GM21529 (cell line): ENCODE data around the gene ZNF578.
"Not testable (repeated sequence)": the region's sequence is repeated elsewhere in the genome, so short reads cannot be mapped to it uniquely, and the experiment has no call there.

Experiments
- ATAC-seq: cut with Tn5 transposase; IDR thresholded peaks from one replicate; pipeline ENCODE4 v1.9.1; 2021; ENCODE audit not compliant: unreplicated experiment

ZNF578 gene

DNA sequence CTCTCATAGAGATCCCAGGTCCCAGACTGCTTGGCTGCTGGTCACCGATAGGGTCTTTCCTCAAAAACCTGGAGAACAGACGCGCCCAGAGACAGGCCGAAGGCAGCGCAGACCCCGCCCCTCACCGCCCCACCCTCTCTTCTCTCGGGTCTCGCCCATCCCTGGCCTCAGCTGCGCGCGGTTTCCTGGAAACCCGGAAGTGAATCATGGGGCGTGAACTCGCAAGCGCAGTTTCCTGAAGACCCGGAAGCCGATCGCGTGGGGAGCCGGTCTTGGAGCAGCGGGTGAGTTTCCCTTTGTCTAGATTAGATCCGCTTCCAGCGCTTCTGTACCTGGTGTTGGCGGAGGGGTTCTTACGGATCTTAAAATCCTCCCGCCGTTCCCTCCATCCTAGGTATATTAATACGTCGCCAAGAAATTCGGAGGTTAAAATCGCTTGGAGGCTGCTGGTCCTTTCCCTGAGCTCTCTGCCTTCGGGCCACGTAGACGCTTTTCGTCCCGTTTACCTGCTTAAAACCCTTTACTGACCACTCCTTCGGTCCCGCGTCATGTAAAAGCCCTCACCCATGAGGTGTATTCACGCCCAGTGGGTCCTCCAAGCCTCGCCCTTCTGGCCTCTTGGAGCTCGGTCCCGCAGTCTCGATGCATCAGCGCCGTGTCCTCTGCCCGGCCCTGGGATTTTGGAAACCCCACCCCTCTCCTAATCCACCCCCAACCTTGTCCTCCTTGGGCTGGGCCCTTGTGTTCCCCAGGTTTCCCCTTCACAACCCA lies at the start of gene ZNF578:
Gene ZNF578, plus strand, starts transcription at position 230 of the 771 bp plus-strand sequence. CDS start 48,293 bp downstream, outside the sequence.
- ATAC-seq = no peak

DNA sequence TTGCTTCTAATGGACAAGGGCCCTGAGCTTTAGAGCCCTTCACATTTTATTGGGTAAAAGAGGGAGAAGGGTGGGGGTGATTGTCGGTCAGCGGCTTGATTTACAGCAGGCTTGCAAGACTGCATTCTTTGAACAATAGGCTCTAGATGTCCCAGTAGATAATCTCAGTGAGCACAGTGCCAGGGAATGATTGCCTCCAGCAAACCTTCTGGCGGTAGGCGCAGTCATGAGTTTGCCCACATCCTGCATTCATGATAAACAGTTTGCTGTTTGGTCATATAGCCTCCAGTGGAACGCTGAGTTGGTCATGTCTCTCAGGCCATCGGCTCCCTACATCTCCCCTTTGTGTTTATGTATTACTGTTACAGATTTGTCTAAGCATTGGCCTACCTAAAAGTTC lies 43.1 kb upstream of the ZNF578 start:
- ATAC-seq = no peak

DNA sequence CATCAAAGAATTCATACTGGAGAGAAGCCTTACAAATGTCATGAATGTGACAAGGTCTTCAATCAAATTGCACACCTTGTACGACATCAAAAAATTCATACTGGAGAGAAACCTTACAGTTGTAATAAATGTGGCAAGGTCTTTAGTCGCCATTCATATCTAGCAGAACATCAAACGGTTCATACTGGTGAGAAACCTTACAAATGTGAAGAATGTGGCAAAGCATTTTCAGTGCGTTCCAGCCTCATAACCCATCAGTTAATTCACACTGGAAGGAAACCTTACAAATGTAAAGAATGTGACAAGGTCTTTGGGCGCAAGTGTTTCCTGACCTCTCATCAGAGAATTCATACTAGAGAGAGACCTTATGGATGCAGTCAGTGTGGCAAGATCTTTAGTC lies 37.6 kb upstream of the ZNF578 start:
- ATAC-seq = no peak

DNA sequence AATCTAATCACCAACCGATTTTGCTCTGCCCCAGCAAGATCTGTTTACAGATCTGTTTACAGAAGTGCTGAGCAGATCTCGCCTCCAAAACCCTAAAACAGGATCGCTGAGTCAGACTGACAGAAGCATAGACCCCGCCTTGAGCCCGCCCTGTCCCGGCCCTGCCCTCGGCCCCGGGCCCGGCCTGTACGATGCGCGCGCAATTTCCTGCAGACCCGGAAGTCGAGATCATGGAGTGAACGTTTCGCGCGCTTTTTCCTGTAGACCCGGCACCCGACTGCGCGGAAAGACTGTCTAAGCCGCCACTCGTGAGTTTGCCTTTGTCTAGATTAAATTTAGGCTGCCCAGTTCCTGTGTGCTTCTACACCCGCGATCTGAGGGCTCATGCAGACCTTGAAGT lies 24.4 kb upstream of the ZNF578 start, which contains the start of gene ZNF534:
Gene ZNF534, plus strand, starts transcription at position 212 of the 400 bp plus-strand sequence. CDS start 2,327 bp downstream, outside the sequence.
- ATAC-seq = no peak

DNA sequence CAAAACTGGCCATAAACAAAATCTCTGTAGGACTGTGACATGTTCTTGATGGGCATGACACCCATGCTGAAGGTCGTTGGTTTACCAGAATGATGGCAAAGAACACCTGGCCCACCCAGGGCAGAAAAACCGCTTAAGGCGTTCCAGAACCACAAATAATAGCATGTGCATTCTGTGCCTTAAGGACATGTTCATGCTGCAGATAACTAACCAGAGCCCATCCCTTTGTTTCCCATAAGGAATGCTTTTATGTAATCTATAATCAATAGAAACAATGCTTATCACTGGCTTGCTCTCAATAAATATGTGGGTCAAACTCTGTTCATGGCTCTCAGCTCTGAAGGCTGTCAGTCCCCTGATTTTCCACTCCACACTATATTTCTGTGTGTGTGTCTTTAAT lies 11.2 kb upstream of the ZNF578 start:
- no peak for ATAC-seq

DNA sequence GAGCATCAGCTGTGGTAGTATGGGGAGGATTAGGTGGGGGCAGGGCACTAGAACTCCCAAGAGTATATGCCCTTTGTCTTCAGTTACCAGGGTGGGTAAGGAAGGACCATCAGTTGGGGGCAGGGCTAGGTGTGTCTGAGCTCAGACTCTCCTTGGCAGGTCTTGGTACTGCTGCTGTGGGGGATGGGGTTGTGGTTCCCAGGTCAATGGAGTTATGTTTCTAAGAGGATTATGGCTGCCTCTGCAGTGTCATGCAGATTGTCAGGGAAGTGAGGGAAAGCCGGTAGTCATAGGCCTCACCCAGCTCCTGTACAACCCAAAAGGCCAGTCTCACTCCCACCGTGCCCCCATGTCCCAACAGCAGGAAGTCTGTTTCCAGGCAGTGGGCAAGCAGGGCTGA lies 8.8 kb upstream of the ZNF578 start:
- no peak for ATAC-seq

DNA sequence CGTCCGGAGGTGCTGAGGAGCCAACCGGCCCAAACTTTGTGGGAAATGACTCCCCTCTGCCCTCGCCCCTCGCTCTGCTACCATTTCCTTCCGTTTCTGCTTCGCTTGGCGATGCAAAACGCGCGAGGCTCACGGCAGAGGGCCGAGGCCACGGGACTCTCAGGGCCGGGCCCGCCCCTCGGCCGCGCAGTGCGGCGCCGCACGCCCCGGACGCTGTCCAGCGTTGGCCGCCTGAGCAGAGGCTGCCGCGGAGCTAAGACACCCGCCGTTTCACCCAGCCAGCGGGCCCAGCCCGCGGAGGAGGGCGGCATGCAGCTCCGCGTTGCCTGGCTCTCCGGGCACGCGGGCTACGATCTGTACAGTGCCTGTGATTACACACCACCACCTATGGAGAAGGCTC lies 2.1 kb upstream of the ZNF578 start:
- no peak for ATAC-seq

DNA sequence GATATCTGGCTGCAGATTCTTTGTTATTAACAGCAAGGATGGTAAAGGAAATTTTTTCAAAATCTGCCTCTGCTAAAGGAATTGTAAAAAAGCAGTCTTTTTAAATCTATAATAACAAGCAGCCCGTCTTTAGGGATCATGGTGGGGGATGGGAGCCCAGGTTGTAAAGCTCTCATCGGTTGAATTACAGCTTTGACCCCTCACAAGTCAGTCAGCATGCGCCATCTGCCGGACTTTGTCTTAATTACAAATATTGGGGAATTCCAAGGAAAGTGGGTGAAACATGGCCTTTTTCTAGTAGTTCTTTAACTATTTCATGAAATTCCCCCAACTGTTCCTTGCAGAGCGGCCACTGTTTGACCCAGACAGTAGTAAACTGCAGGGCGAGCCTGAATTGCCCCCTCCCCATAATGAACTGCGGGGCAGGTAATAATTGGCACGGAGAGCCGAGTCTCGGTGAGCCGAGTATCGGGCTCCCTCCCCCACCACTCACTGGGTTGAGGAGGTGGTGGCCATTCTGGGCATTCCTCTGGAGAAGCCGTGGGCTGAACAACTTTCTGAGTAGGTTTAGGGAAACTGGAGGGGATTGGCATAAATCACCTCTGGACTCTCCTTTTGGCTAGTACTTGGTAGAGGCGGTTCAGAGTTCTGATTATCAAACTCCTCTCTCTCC lies 11.6 kb downstream of the ZNF578 start:
- no peak for ATAC-seq

DNA sequence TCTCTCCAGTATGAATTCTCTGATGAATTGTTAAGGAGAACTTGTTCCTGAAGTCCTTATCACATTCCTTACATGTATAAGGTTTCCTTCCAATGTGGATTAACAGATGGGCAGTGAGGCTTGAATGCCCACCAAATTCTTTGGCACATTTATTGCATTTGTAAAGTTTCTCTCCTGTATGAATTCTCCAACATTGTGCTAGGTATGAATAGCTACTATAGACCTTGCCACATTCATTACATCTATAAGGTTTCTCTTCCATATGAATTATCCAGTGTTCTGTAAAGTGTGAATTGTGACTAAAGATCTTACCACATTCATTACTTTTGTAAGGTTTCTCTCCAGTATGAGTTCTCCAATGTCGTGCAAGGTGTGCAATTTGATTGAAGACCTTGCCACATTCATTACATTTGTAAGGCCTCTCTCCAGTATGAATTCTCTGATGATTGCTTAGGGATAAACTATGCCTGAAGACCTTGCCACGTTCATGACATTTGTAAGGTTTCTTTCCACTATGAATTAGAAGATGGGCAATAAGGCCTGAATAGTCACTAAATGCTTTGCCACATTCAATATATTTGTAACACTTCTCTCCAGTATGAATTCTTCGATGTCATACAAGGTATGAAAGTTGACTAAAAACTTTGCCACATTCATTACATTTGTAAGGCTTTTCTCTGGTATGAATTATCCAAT lies 20.4 kb downstream of the ZNF578 start:
- ATAC-seq = no peak

DNA sequence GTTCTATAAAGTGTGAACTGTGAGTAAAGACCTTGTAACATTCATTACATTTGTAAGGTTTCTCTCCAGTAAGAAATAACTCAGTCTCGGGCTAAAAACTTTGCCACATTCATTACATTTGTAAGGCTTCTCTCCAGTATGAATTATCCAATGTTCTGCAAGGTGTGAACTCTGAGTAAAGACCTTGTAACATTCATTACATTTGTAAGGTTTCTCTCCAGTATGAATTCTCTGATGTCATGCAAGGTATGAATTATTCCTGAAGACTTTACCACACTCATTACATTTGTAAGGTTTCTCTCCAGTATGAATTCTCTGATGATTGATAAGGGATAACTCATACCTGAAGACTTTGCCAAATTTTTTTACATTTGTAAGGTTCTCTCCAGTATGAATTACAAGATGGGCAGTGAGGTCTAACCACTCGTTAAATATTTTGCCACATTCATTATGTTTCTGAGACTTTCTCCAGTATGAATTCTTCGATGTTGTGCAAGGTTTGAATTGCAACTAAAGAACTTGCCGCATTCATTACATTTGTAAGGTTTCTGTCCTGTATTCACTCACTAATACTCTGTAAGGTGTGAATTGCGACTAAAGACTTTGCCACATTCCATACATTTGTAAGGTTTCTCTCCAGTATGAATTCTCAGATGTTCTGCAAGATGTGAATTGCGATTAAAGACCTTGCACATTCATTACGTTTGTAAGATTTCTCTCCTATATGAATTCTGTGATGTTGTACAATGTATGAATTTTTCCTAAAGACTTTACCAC lies 21.2 kb downstream of the ZNF578 start:
- no peak for ATAC-seq

DNA sequence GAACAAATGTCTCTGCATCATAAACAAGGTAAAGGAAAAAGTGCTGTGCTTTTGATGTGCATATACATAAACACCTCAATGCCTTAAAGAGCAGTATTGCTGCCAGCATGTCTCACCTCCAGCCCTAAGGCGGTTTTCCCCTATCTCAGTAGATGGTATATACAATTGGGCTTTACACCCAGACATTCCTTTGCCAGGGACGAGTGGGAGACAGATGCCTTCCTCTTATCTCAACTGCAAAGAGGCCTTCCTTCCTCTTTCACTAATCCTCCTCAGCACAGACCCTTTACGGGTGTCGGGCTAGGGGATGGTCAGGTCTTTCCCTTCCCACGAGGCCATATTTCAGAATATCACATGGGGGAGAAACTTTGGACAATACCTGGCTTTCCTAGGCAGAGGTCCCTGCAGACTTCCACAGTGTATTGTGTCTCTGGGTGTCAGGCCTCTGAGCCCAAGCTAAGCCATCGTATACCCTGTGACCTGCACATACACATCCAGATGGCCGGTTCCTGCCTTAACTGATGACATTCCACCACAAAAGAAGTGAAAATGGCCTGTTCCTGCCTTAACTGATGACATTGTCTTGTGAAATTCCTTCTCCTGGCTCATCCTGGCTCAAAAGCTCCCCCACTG lies 30.9 kb downstream of the ZNF578 start:
- ATAC-seq = not testable (repeated sequence)

DNA sequence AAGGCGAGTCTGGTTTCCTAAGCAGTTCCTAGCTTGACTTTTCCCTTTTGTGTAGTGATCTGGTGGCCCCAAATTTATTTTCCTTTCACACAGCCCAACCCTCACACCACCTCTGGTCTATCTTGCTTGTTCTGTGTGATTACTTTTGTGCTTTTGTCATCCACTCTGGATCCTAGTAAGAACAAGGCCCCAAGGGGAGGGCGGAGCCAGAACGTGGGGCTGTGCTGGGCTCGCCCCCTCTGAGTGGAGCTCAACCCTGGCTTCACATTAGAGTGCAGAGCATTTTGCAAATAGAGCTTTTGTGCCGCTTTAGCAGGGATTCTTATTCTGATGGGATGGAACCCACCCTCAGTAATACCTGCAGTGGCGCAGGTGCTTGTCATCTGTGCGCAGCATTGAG lies 31.7 kb downstream of the ZNF578 start:
- not testable (repeated sequence) for ATAC-seq

DNA sequence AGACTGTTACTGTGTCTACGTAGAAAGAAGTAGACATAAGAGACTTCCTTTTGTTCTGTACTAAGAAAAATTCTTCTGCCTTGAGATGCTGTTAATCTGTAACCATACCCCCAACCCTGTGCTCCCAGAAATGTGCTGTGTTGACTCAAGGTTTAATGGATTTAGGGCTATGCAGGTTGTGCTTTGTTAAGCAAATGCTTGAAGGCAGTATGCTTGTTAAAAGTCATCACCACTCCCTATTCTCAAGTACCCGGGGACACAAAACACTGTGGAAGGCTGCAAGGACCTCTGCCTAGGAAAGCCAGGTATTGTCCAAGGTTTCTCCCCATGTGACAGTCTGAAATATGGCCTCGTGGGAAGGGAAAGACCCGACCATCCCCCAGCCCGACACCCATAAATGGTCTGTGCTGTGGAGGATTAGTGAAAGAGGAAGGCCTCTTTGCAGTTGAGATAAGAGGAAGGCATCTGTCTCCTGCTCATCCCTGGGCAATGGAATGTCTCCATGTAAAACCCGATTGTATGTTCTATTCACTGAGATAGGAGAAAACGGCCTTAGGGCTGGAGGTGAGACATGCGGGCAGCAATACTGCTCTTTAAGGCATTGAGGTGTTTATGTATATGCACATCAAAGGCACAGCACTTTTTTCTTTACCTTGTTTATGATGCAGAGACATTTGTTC lies 32.3 kb downstream of the ZNF578 start:
- not testable (repeated sequence) for ATAC-seq

DNA sequence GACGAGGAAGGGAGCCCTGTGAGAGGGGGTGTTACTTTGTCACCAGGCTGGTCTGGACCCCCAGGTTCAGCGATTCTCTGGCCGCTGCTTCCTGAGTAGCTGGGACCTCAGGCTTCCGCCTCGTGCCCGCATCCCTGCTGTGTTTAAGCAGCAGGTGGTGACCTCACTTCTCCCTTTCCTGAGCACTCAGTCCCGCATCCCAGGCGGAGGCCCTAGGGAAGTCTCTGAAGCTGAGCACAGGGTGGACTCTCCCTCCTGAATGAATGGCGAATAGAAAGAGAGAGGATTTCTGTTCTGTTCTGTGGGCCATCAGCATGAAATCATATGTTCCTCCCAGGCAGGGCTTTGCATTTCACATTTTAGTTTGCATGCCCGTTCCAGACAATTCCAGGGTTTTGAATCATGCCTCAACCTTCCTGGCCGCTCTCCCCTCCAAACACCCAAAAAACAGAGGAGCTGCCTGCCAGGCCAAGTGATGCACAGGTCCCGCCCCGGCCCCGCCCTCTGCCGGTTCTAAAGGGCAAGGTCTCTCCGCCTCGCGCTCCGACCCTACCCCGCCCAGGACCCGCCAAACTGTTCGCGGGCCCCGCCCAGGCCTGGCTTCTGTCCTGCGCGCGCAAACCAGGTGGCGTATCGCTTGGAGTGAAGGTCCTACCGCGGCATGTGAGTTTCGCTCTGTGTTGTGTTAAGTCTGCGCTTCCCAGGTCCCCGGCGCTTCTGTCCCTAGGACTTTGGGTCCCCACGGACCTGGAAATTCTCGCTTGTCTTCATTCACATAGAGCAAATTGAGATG lies 39.0 kb downstream of the ZNF578 start:
- ATAC-seq = no peak

DNA sequence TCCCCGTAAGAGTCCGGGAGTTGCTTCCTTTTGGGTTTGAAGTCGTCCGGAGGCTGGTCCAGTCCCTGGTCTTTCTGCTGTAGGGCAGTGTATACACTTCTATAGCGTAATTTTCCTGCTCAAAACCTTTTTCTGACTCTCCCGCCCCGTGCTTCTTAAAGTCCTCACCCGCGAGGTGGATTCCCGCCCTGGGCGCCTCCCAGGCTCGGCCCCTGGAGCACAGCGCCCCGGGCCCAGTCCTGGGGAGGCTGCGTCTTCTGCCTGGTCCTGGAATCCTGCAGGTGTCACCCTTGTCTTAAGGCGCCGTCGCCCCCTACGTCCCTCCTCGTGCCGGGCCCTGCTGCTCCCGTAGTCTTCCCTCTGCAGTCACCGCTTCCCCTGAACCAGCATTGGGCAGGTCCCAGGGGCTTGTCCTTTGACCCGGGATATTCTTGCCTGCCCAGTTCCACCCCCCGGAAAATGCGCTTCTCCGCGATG lies 39.7 kb downstream of the ZNF578 start:
- no peak for ATAC-seq

DNA sequence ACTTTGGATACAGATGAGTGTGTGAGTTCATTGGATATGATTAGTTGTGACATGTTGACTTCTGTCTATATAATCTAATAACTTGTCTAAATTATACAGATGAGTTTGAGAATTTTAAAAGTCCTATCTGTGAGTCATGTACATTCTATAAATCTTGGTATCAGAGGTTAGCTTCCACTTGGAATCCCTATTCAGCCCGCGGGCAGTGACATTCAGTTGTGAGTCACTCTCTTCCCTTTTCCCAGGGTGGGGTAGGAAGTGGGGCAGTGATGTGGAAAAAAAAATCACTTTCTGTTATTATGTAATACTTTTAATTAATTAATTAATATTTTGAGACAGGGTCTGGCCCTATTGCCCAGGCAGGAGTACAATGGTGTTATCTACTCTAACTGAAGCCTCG lies 41.2 kb downstream of the ZNF578 start:
- ATAC-seq = no peak

DNA sequence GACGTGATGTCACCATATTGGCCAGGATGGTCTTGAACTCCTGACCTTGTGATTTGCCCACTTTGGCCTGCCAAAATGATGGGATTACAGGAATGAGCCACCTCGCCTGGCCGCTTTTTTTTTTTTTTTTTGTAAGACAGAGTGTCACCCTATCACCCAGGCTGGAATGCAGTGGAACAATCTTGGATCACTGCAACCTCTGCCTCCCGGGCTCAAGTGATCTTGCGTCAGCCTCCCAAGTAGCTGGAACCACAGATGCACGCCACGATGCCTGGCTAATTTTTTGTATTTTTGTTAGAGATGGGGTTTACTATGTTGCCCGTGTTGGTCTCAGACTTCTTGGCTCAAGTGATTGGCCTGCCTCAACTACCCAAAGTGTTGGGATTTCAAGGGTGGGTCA lies 45.2 kb downstream of the ZNF578 start:
- no peak for ATAC-seq

DNA sequence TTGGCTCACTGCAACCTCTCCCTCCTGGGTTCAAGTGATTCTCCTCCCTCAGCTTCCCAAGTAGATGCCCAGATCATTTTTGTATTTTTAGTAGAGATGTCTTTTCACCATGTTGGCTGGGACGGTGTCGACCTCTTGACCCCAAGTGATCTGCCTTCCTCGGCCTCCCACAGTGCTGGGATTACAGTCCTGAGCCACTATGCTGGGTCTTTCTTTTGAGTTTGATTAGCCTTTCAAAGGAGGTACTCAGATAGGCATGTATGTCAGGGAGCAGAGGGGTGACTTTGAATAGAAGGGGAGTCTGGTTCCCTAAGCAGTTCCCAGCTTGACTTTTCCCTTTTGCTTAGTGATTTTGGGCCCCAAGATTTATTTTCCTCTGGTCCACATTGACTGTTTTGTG lies 47.1 kb downstream of the ZNF578 start:
- ATAC-seq = not testable (repeated sequence)

DNA sequence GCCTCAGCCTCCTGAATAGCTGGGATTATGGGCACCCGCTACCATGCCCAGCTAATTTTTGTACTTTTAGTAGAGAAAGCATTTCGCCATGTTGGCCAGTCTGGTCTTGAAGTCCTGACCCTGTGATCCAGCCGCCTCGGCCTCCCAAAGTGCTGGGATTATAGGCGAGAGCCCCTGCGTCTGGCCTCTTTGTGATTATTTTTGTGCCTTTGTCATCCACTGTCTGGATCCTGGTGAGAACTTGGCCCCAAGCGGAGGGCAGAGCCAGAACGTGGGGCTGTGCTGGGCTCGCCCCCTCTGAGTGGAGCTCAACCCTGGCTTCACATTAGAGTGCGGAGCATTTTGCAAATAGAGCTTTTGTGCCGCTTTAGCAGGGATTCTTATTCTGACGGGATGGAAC lies 47.6 kb downstream of the ZNF578 start:
- ATAC-seq = not testable (repeated sequence)
